Lung (tissue), 12 donors: ENCODE measurements around the gene ARAP1. TPM values are rescaled to one million over a fixed set of nuclear protein-coding genes. Genes with fewer than 3 reads are reported as not detected.

Experiments
- ATAC-seq: fragments of 200-7000 bp; cut with Tn5 transposase; one replicate; pipeline ENCODE4 v1.9.1; 2020; ENCODE audit warnings: moderate number of reproducible peaks; ENCODE audit not compliant: insufficient read depth, low FRiP score
- DNase-seq, 3 donors: peaks; one replicate each; pipeline ENCODE4 v3.0.0-alpha.2; 2013 to 2017
- H3K27ac ChIP-seq, 2 donors: one replicate each; pipeline ENCODE4 v1.5.1; 2013; ENCODE audit warnings: mild to moderate bottlenecking in 2 of 2, moderate library complexity in 2 of 2, control low read depth in 1 of 2, inconsistent platforms in 1 of 2, low read depth in 1 of 2, low read length in 1 of 2
- H3K27me3 ChIP-seq, 3 donors: one replicate each; pipeline ENCODE4 v1.5.1; 2013; ENCODE audit warnings: low read length in 2 of 3; ENCODE audit not compliant: control insufficient read depth in 3 of 3, insufficient read depth in 3 of 3
- H3K36me3 ChIP-seq, 4 donors: one replicate each; pipeline ENCODE4 v1.5.1; 2013; ENCODE audit warnings: low read length in 4 of 4, mild to moderate bottlenecking in 1 of 4, moderate library complexity in 1 of 4; ENCODE audit not compliant: control insufficient read depth in 4 of 4, insufficient read depth in 4 of 4
- H3K4me1 ChIP-seq, 5 donors: one replicate each; pipeline ENCODE4 v1.5.1; 2013; ENCODE audit warnings: low read length in 5 of 5, mild to moderate bottlenecking in 2 of 5, moderate library complexity in 1 of 5; ENCODE audit not compliant: control insufficient read depth in 5 of 5, insufficient read depth in 5 of 5
- H3K4me3 ChIP-seq: one replicate; pipeline ENCODE4 v1.5.1; 2013; ENCODE audit warnings: mild to moderate bottlenecking, control low read depth, moderate library complexity
- H3K9ac ChIP-seq, 2 donors: one replicate each; pipeline ENCODE4 v1.5.1; 2013; ENCODE audit warnings: low read length in 2 of 2, control low read depth in 1 of 2; ENCODE audit not compliant: insufficient read depth in 1 of 2
- H3K9me3 ChIP-seq, 4 donors: one replicate each; pipeline ENCODE4 v1.5.1; 2013; ENCODE audit warnings: low read length in 3 of 4, mild to moderate bottlenecking in 1 of 4, moderate library complexity in 1 of 4; ENCODE audit not compliant: control insufficient read depth in 4 of 4, insufficient read depth in 3 of 4
- CTCF ChIP-seq: IDR thresholded peaks from 2 replicates; pipeline ENCODE4 v1.5.1; 2012; ENCODE audit warnings: mild to moderate bottlenecking; ENCODE audit errors: control extremely low read depth, extremely low read depth
- WGBS, 2 donors: extraction: QIAGEN DNeasy Blood & Tissue Kit; methylation state at CpG; one replicate each; pipeline ENCODE4 v1.1.7; 2013; 5-methylcytosine and 5-hydroxymethylcytosine counted together
- polyA plus RNA-seq, 2 donors: library from polyadenylated mRNA; stranded (reverse); fragments of 200-250 nt; gene quantifications; one replicate each; pipeline ENCODE4 v1.2.1, GENCODE V29; 2013
- total RNA-seq, 2 donors: library from RNA; depleted of rRNA in 1 of 2; stranded (reverse); fragments of >200 nt in 1 of 2; gene quantifications; one replicate each; pipeline ENCODE4 v1.2.1, GENCODE V29; 2014 to 2021
- donor health status: control.
- donor health status: control.
- donor health status: Bipolar disorder and iron deficiency.
- donor health status: healthy.
- donor health status: DM: yes; HTN: yes; CAD: no.

Gene ARAP1
- total and polyA plus RNA-seq, 4 donors: 134 to 218 (median 173) TPM

- Histone ChIP-seq H3K9me3 (no peaks in the 10 kb centered on the region), H3K9ac (no peak overlapping the region), H3K4me3 (no peak overlapping the region), H3K4me1 (peaks cover 0 to 4% (median 0%) of the 10 kb centered on the region in 5 donors), H3K27ac (no peak overlapping the region), H3K36me3 (no peaks in the 10 kb centered on the region), H3K27me3 (peaks cover 0 to 15% (median 0%) of the 10 kb centered on the region in 3 donors)
- DNase-seq (peak in 1 of 3 donors; percentile 24), ATAC-seq (no peak)
- no peak for TF ChIP-seq CTCF
- WGBS, 2 donors: 79 to 91% methylated on average over 6 of the region's 6 CpGs
Observed at GRCh38 chr11:72657411-72658100, 94.7 kb downstream of the ARAP1 start.

- 74 to 80% methylated on average over 11 of the region's 11 CpGs for WGBS, 2 donors
- no peak for TF ChIP-seq CTCF
Observed at GRCh38 chr11:72655896-72656464, 96.2 kb downstream of the ARAP1 start.

GRCh38 chr11:72655014-72655413 is 97.2 kb downstream of the ARAP1 start:
- no peaks in the 10 kb centered on the region for H3K27me3 ChIP-seq
- no peak for ATAC-seq
- 79 to 84% methylated on average over 8 of the region's 8 CpGs for WGBS, 2 donors

More at GRCh38 chr11:72655896-72656464, 96.2 kb downstream of the ARAP1 start:
- no peak for DNase-seq
- H3K36me3 ChIP-seq: no peaks in the 10 kb centered on the region
- no peaks in the 10 kb centered on the region for H3K9me3 ChIP-seq
- ATAC-seq: no peak
- peaks cover 0 to 7% (median 0%) of the 10 kb centered on the region in 3 donors for H3K27me3 ChIP-seq
- H3K27ac ChIP-seq: no peak overlapping the region
- peaks cover 0 to 4% (median 0%) of the 10 kb centered on the region in 5 donors for H3K4me1 ChIP-seq
- no peak overlapping the region for H3K9ac ChIP-seq
- H3K4me3 ChIP-seq: no peak overlapping the region

More at GRCh38 chr11:72655014-72655413, 97.2 kb downstream of the ARAP1 start:
- H3K36me3 ChIP-seq: no peaks in the 10 kb centered on the region
- no peaks in the 10 kb centered on the region for H3K9me3 ChIP-seq
- no peak for DNase-seq
- no peak overlapping the region for H3K27ac ChIP-seq
- no peak overlapping the region for H3K4me3 ChIP-seq
- H3K9ac ChIP-seq: no peak overlapping the region
- TF ChIP-seq CTCF: no peak
- H3K4me1 ChIP-seq: peaks cover 0 to 4% (median 0%) of the 10 kb centered on the region in 5 donors
